HL-60 (cell line): ENCODE measurements around the gene CNGB1.

Experiments used
- CTCF ChIP-seq: IDR thresholded peaks from one replicate; pipeline ENCODE4 v1.5.1; 2011; ENCODE audit warnings: low read length, control low read depth, inconsistent platforms; ENCODE audit not compliant: insufficient read depth
- GABPA ChIP-seq: IDR thresholded peaks from 2 replicates; pipeline ENCODE4 v1.6.1; 2012; ENCODE audit warnings: low read depth
- POLR2AphosphoS5 ChIP-seq: IDR thresholded peaks from 2 replicates; pipeline ENCODE4 v1.6.1; 2012; ENCODE audit warnings: low read depth
- REST ChIP-seq: IDR thresholded peaks from 2 replicates; pipeline ENCODE4 v1.6.1; 2012; ENCODE audit warnings: low read depth; ENCODE audit not compliant: insufficient replicate concordance
- SPI1 ChIP-seq: IDR thresholded peaks from 2 replicates; pipeline ENCODE4 v1.6.1; 2012; ENCODE audit warnings: low read depth, mild to moderate bottlenecking, borderline replicate concordance

- no peak for TF ChIP-seq CTCF
- no peak for TF ChIP-seq POLR2AphosphoS5
- TF ChIP-seq GABPA, result no peak
- TF ChIP-seq SPI1, result no peak
- TF ChIP-seq REST, result no peak
Measured at GRCh38 chr16:57883480-57883879, 87.4 kb downstream of the CNGB1 start.
